HCT116 (cell line): Measurements from ENCODE around the gene GDPD5. TPM values are rescaled to one million over a fixed set of nuclear protein-coding genes. Genes with fewer than 3 reads are reported as not detected.

ENCODE experiments used
- ATAC-seq: fragments of 200-7000 bp; cut with Tn5 transposase; 2 replicates; pipeline ENCODE4 v1.9.1; 2020; ENCODE audit warnings: mild to moderate bottlenecking, moderate library complexity
- BruUV-seq: library from RNA; stranded (reverse); fragments of 400-500 nt; replicated peaks from 2 replicates; lab custom pipeline; 2021; lab: Mats Ljungman, UMichigan
- CTCF ChIA-PET: fragments of 300-600 bp; sonication (Branson Sonifier 250); formaldehyde crosslinking; loops from one replicate; lab custom pipeline; 2021; ENCODE audit warnings: antibody characterized with exemption; lab: Charles Lee
- POLR2A ChIA-PET: fragments of 300-600, 350-600 bp; sonication (Branson Sonifier 250); formaldehyde crosslinking; loops from one replicate; lab custom pipeline; 2021; ENCODE audit warnings: antibody characterized with exemption; lab: Charles Lee
- RAD21 ChIA-PET, 2 experiments: fragments of 300-600 bp; sonication (Branson Sonifier 250); formaldehyde crosslinking; loops; one replicate each; lab custom pipeline; 2023; ENCODE audit warnings: low total read pairs in 2 of 2; ENCODE audit not compliant: uncharacterized antibody in 2 of 2, unreplicated experiment in 2 of 2, low non-redundant PET in 1 of 2; lab: Charles Lee
- DNase-seq: peaks from one replicate; pipeline ENCODE4 v3.0.0-alpha.2; 2010; ENCODE audit warnings: low read depth, low spot score
- H2AFZ ChIP-seq: fragments of 200-600 bp; shearing (Covaris generic), sonication (generic); 2 replicates; pipeline ENCODE4 v1.6.1; 2017; ENCODE audit warnings: low read depth, mixed run types, mixed read lengths, antibody characterized with exemption, low read length; ENCODE audit not compliant: poor library complexity, severe bottlenecking
- H3K27ac ChIP-seq: 2 replicates; pipeline ENCODE4 v1.5.1; 2012; ENCODE audit warnings: low read depth, low read length
- H3K27me3 ChIP-seq: fragments of 200-600 bp; sonication (generic); 2 replicates; pipeline ENCODE4 v1.6.1; 2016; ENCODE audit warnings: mixed run types, low read length, mixed read lengths; ENCODE audit not compliant: insufficient read depth
- H3K36me3 ChIP-seq, 2 experiments: fragments of 200-500 bp in 1 of 2; fragments of 200-600 bp in 1 of 2; sonication (Bioruptor generic) in 1 of 2; sonication (generic) in 1 of 2; 2 replicates each; pipeline versions ENCODE4 v1.5.1 to v1.6.1; 2014 to 2016; ENCODE audit warnings: low read length in 2 of 2, inconsistent platforms in 1 of 2, mixed read lengths in 1 of 2, mixed run types in 1 of 2; ENCODE audit not compliant: insufficient read depth in 2 of 2, control insufficient read depth in 1 of 2
- H3K4me1 ChIP-seq, 2 experiments: fragments of 200-600 bp in 1 of 2; sonication (generic) in 1 of 2; 2 replicates each; pipeline versions ENCODE4 v1.5.1 to v1.6.1; 2012 to 2017; ENCODE audit warnings: low read length in 2 of 2, inconsistent platforms in 1 of 2, mild to moderate bottlenecking in 1 of 2, mixed read lengths in 1 of 2, mixed run types in 1 of 2, moderate library complexity in 1 of 2; ENCODE audit not compliant: insufficient read depth in 2 of 2, control insufficient read depth in 1 of 2
- H3K4me2 ChIP-seq: fragments of 200-600 bp; sonication (generic); 2 replicates; pipeline ENCODE4 v1.6.1; 2017; ENCODE audit warnings: mixed run types, low read length, mixed read lengths
- H3K4me3 ChIP-seq, 2 experiments: fragments of 200-600 bp in 1 of 2; sonication (generic) in 1 of 2; replicated peaks in 1 of 2; 2 replicates each; pipeline ENCODE4 v1.5.1; 2011 to 2016; ENCODE audit warnings: low read length in 2 of 2, control low read depth in 1 of 2, low read depth in 1 of 2, mild to moderate bottlenecking in 1 of 2, mixed read lengths in 1 of 2, mixed run types in 1 of 2
- H3K79me2 ChIP-seq: fragments of 200-600 bp; sonication (generic); 2 replicates; pipeline ENCODE4 v1.6.1; 2017; ENCODE audit warnings: mild to moderate bottlenecking, mixed run types, low read length, moderate library complexity, mixed read lengths; ENCODE audit not compliant: insufficient read depth
- H3K9ac ChIP-seq: fragments of 200-600 bp; sonication (generic); 2 replicates; pipeline ENCODE4 v1.6.1; 2016; ENCODE audit warnings: low read length, mixed read lengths
- H3K9me2 ChIP-seq: fragments of 200-600 bp; sonication (generic), shearing (Covaris generic); 2 replicates; pipeline ENCODE4 v1.6.1; 2017; ENCODE audit warnings: mixed run types, mild to moderate bottlenecking, moderate library complexity; ENCODE audit not compliant: insufficient read depth
- H3K9me3 ChIP-seq, 2 experiments: fragments of 200-500 bp in 1 of 2; fragments of 200-600 bp in 1 of 2; sonication (Bioruptor generic) in 1 of 2; sonication (generic) in 1 of 2; 2 replicates each; pipeline ENCODE4 v1.6.1; 2014 to 2017; ENCODE audit warnings: low read length in 2 of 2, mixed read lengths in 2 of 2, inconsistent platforms in 1 of 2, low read depth in 1 of 2, mild to moderate bottlenecking in 1 of 2, mixed run types in 1 of 2, moderate library complexity in 1 of 2; ENCODE audit not compliant: control insufficient read depth in 1 of 2, insufficient read depth in 1 of 2
- H4K20me1 ChIP-seq: fragments of 200-600 bp; sonication (generic), shearing (Covaris generic); 2 replicates; pipeline ENCODE4 v1.6.1; 2017; ENCODE audit warnings: mixed run types, mild to moderate bottlenecking, moderate library complexity; ENCODE audit not compliant: insufficient read depth
- ATF3 ChIP-seq: IDR thresholded peaks from 2 replicates; pipeline ENCODE4 v1.6.1; 2012
- CBX3 ChIP-seq: IDR thresholded peaks from 2 replicates; pipeline ENCODE4 v1.6.1; 2012; ENCODE audit warnings: low read depth
- CEBPB ChIP-seq: IDR thresholded peaks from 2 replicates; pipeline ENCODE4 v1.6.1; 2012; ENCODE audit warnings: low read depth
- EGR1 ChIP-seq: IDR thresholded peaks from 2 replicates; pipeline ENCODE4 v1.6.1; 2012; ENCODE audit warnings: low read depth
- ELF1 ChIP-seq: IDR thresholded peaks from 2 replicates; pipeline ENCODE4 v1.6.1; 2012; ENCODE audit warnings: low read depth, borderline replicate concordance
- EZH2phosphoT487 ChIP-seq: fragments of 200-600 bp; IDR thresholded peaks from 2 replicates; pipeline ENCODE4 v1.6.1; 2018; ENCODE audit warnings: antibody characterized with exemption, borderline replicate concordance
- JUND ChIP-seq: IDR thresholded peaks from 2 replicates; pipeline ENCODE4 v1.6.1; 2012
- MAX ChIP-seq: IDR thresholded peaks from 2 replicates; pipeline ENCODE4 v1.6.1; 2012
- POLR2A ChIP-seq: IDR thresholded peaks from 2 replicates; pipeline ENCODE4 v1.7.0; 2011; ENCODE audit warnings: borderline replicate concordance; ENCODE audit not compliant: insufficient read depth, insufficient read length; ENCODE audit errors: extremely low read depth
- POLR2AphosphoS5 ChIP-seq: IDR thresholded peaks from 2 replicates; pipeline ENCODE4 v1.6.1; 2011; ENCODE audit warnings: mild to moderate bottlenecking, low read depth, low read length, moderate library complexity
- RAD21 ChIP-seq: IDR thresholded peaks from 2 replicates; pipeline ENCODE4 v1.6.1; 2012; ENCODE audit warnings: low read depth, mild to moderate bottlenecking
- REST ChIP-seq: IDR thresholded peaks from 2 replicates; pipeline ENCODE4 v1.6.1; 2012; ENCODE audit warnings: low read depth
- SIN3A ChIP-seq: IDR thresholded peaks from 2 replicates; pipeline ENCODE4 v1.6.1; 2012; ENCODE audit warnings: low read depth
- SP1 ChIP-seq: IDR thresholded peaks from 2 replicates; pipeline ENCODE4 v1.6.1; 2012; ENCODE audit warnings: low read depth
- SRF ChIP-seq: IDR thresholded peaks from 2 replicates; pipeline ENCODE4 v1.6.1; 2012; ENCODE audit warnings: low read depth
- TCF7L2 ChIP-seq: IDR thresholded peaks from 2 replicates; pipeline ENCODE4 v1.7.0; 2011; ENCODE audit warnings: borderline replicate concordance, inconsistent platforms; ENCODE audit not compliant: insufficient read depth, insufficient read length; ENCODE audit errors: extremely low read depth
- YY1 ChIP-seq: IDR thresholded peaks from 2 replicates; pipeline ENCODE4 v1.6.1; 2011; ENCODE audit warnings: low read length, low read depth, moderate library complexity, mild to moderate bottlenecking; ENCODE audit not compliant: insufficient replicate concordance; ENCODE audit errors: extremely low read depth
- ZBTB33 ChIP-seq: IDR thresholded peaks from 2 replicates; pipeline ENCODE4 v1.6.1; 2011; ENCODE audit warnings: mild to moderate bottlenecking, low read length, moderate library complexity; ENCODE audit not compliant: insufficient replicate concordance; ENCODE audit errors: extremely low read depth
- ZFX ChIP-seq: fragments of 450-650 bp; IDR thresholded peaks from 2 replicates; pipeline ENCODE4 v1.6.1; 2017
- ZNF274 ChIP-seq: fragments of 200-500 bp; sonication (Bioruptor generic); IDR thresholded peaks from 2 replicates; pipeline ENCODE4 v1.6.1; 2014; ENCODE audit warnings: mild to moderate bottlenecking, low read depth, low read length, inconsistent platforms
- intact Hi-C: fragments of 100-400 bp; cut with micrococcal nuclease; formaldehyde crosslinking; loops from 2 replicates; pipeline ENCODE4 v1.10.0; 2022
- total RNA-seq: library from RNA; stranded (reverse); gene quantifications from one replicate; pipeline ENCODE4 v1.2.1, GENCODE V29; 2021; ENCODE audit not compliant: unreplicated experiment

Gene GDPD5
- total RNA-seq, 1 experiment from 2014 or later, result 27.5 TPM

- ChIA-PET POLR2A (no interaction called here), RAD21 (no interaction called here), CTCF (no interaction called here)
- intact Hi-C loops, result no loop called here
- ATAC-seq (no peak), DNase-seq (no peak)
- Histone ChIP-seq H3K4me2 (no peak overlapping the region), H3K36me3 (peaks cover 0 to 6% of the 10 kb centered on the region in 2 experiments; a peak in 3 of 4 replicates), H3K27ac (no peak overlapping the region), H3K27me3 (no peaks in the 10 kb centered on the region), H3K4me3 (no peak overlapping the region), H3K79me2 (no peaks in the 10 kb centered on the region), H2AFZ (no peak overlapping the region), H4K20me1 (no peaks in the 10 kb centered on the region), H3K9me2 (no peaks in the 10 kb centered on the region), H3K4me1 (peaks cover 0 to 19% of the 10 kb centered on the region in 2 experiments; a peak in 2 of 4 replicates), H3K9me3 (no peaks in the 10 kb centered on the region), H3K9ac (no peak overlapping the region)
- no peak for TF ChIP-seq YY1
- no peak for TF ChIP-seq EGR1
- TF ChIP-seq POLR2A, result no peak
- no peak for TF ChIP-seq ELF1
- TF ChIP-seq JUND, result no peak
- TF ChIP-seq CBX3, result no peak
- no peak for TF ChIP-seq TCF7L2
- TF ChIP-seq POLR2AphosphoS5, result no peak; the same call in 1 of the 2 replicates
- no peak for TF ChIP-seq SRF
- TF ChIP-seq SP1, result no peak
- no peak for TF ChIP-seq RAD21
- TF ChIP-seq SIN3A, result no peak
- TF ChIP-seq MAX, result no peak
- TF ChIP-seq ZFX, result no peak
- no peak for TF ChIP-seq ATF3
- no peak for TF ChIP-seq REST
- no peak for TF ChIP-seq ZBTB33
- no peak for TF ChIP-seq EZH2phosphoT487
- no peak for TF ChIP-seq CEBPB
- no peak for TF ChIP-seq ZNF274
- no TSS peak for BruUV-seq
Measured at GRCh38 chr11:75427181-75427580, 98.6 kb downstream of the GDPD5 start.
